Measurements from ENCODE around the gene SLC11A1. TPM values are rescaled to one million over a fixed set of nuclear protein-coding genes. Genes with fewer than 3 reads are reported as not detected.
A peak's percentile ranks its signal among the peaks of the same experiment; 100 is the strongest.

The SLC11A1 gene
- total RNA-seq, 1 donor from 2014 or later: 1.0 TPM

DNA sequence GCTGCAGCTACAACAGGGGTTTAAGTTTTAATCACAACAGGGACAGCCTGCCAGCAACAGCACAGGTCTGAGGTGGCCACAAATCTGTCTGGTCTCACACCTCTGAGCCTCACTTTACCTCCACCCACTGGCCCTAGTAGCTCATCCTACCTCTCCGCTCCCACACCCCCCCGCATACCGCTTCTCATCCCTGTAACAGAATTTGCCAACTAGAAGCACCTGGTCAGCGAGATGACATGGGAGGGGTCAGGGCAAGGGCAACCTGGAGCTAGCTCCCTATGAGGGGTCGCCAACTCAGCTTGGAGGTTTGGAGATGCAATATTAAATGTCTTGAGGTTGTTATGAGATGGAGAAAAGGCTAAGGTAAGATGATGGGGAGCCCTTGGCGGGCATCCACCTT is 17.9 kb upstream of the SLC11A1 start:
- no peaks in the 10 kb centered on the region for H3K27me3 ChIP-seq (ENCODE audit: control insufficient read depth in 3 of 3, insufficient read depth in 3 of 3, low read length in 3 of 3)
- peaks cover 0 to 2% (median 0%) of the 10 kb centered on the region in 3 donors for H3K4me1 ChIP-seq (ENCODE audit: control insufficient read depth in 3 of 3, insufficient read depth in 3 of 3, low read length in 3 of 3)
- no peak overlapping the region for H3K9ac ChIP-seq (ENCODE audit: low read depth in 1 of 3, low read length in 3 of 3)
- no peak overlapping the region for H3K4me3 ChIP-seq (ENCODE audit: low read length in 3 of 3)
- peaks cover 2 to 4% (median 4%) of the 10 kb centered on the region in 3 donors for H3K9me3 ChIP-seq (ENCODE audit: control insufficient read depth in 3 of 3, low read length in 3 of 3)
- no peaks in the 10 kb centered on the region for H3K36me3 ChIP-seq (ENCODE audit: control insufficient read depth in 3 of 3, insufficient read depth in 3 of 3, low read length in 3 of 3)
- no peak overlapping the region for H3K27ac ChIP-seq (ENCODE audit: low read depth, low read length)

GRCh38 chr2:218366621-218367414 is 15.3 kb upstream of the SLC11A1 start:
- peaks cover 2 to 11% (median 2%) of the 10 kb centered on the region in 3 donors for H3K4me1 ChIP-seq (ENCODE audit: control insufficient read depth in 3 of 3, insufficient read depth in 3 of 3, low read length in 3 of 3)
- H3K36me3 ChIP-seq (ENCODE audit: control insufficient read depth in 3 of 3, insufficient read depth in 3 of 3, low read length in 3 of 3): no peaks in the 10 kb centered on the region
- H3K27me3 ChIP-seq (ENCODE audit: control insufficient read depth in 3 of 3, insufficient read depth in 3 of 3, low read length in 3 of 3): no peaks in the 10 kb centered on the region
- peaks cover 2 to 4% (median 4%) of the 10 kb centered on the region in 3 donors for H3K9me3 ChIP-seq (ENCODE audit: control insufficient read depth in 3 of 3, low read length in 3 of 3)
- H3K4me3 ChIP-seq (ENCODE audit: low read length in 3 of 3): peak overlapping the region; percentile 69 to 77 (median 70)
- peak overlapping the region; percentile 71 to 82 (median 71) for H3K9ac ChIP-seq (ENCODE audit: low read depth in 1 of 3, low read length in 3 of 3)
- H3K27ac ChIP-seq (ENCODE audit: low read depth, low read length): peak overlapping the region; percentile 79

GRCh38 chr2:218367415-218368149 is 14.5 kb upstream of the SLC11A1 start:
- Histone ChIP-seq H3K4me3 (ENCODE audit: low read length in 3 of 3) (peak overlapping the region; percentile 69 to 77 (median 70)), H3K4me1 (ENCODE audit: control insufficient read depth in 3 of 3, insufficient read depth in 3 of 3, low read length in 3 of 3) (peaks cover 2 to 11% (median 2%) of the 10 kb centered on the region in 3 donors), H3K27me3 (ENCODE audit: control insufficient read depth in 3 of 3, insufficient read depth in 3 of 3, low read length in 3 of 3) (no peaks in the 10 kb centered on the region), H3K9me3 (ENCODE audit: control insufficient read depth in 3 of 3, low read length in 3 of 3) (peaks cover 2 to 4% (median 4%) of the 10 kb centered on the region in 3 donors), H3K36me3 (ENCODE audit: control insufficient read depth in 3 of 3, insufficient read depth in 3 of 3, low read length in 3 of 3) (no peaks in the 10 kb centered on the region), H3K27ac (ENCODE audit: low read depth, low read length) (peak overlapping the region; percentile 79), H3K9ac (ENCODE audit: low read depth in 1 of 3, low read length in 3 of 3) (peak overlapping the region; percentile 71 to 82 (median 71))

- peak overlapping the region; percentile 79 for H3K27ac ChIP-seq (ENCODE audit: low read depth, low read length)
- H3K9ac ChIP-seq (ENCODE audit: low read depth in 1 of 3, low read length in 3 of 3): peak overlapping the region; percentile 71 to 82 (median 71)
- H3K4me1 ChIP-seq (ENCODE audit: control insufficient read depth in 3 of 3, insufficient read depth in 3 of 3, low read length in 3 of 3): peaks cover 2 to 11% (median 2%) of the 10 kb centered on the region in 3 donors
- H3K9me3 ChIP-seq (ENCODE audit: control insufficient read depth in 3 of 3, low read length in 3 of 3): peaks cover 2 to 4% (median 4%) of the 10 kb centered on the region in 3 donors
- peak overlapping the region; percentile 69 to 77 (median 70) for H3K4me3 ChIP-seq (ENCODE audit: low read length in 3 of 3)
- H3K27me3 ChIP-seq (ENCODE audit: control insufficient read depth in 3 of 3, insufficient read depth in 3 of 3, low read length in 3 of 3): no peaks in the 10 kb centered on the region
- no peaks in the 10 kb centered on the region for H3K36me3 ChIP-seq (ENCODE audit: control insufficient read depth in 3 of 3, insufficient read depth in 3 of 3, low read length in 3 of 3)
Measured at GRCh38 chr2:218368150-218368528, 13.9 kb upstream of the SLC11A1 start.

DNA sequence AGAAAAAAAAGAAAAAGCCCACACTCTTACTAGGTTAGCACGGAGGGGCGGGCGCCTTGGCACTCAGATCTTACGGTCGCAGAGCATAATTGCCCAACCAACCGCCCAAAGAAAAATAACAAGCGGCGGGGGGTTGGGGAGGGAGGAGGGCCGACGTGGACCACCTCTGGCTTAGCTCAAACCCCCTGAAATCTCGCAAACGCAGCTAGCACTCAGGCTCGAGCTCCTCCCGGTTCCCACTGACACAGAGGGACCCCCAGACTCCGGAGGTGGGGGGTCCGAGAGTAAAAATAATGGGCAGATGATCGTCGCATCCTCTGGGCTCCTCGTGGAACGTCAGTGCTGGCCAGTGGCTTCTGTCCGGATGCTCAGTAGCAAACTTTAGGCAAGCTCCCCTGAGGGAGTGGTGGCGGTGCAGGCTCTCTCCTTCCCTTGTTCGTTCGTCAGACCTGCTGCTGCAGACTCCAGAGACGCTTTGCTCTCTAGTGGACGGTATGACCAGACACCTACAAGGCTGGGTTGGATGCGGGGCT is 13.4 kb upstream of the SLC11A1 start:
- Histone ChIP-seq H3K36me3 (ENCODE audit: control insufficient read depth in 3 of 3, insufficient read depth in 3 of 3, low read length in 3 of 3) (no peaks in the 10 kb centered on the region), H3K9ac (ENCODE audit: low read depth in 1 of 3, low read length in 3 of 3) (no peak overlapping the region), H3K27ac (ENCODE audit: low read depth, low read length) (peak overlapping the region; percentile 79), H3K9me3 (ENCODE audit: control insufficient read depth in 3 of 3, low read length in 3 of 3) (peaks cover 2 to 4% (median 4%) of the 10 kb centered on the region in 3 donors), H3K4me1 (ENCODE audit: control insufficient read depth in 3 of 3, insufficient read depth in 3 of 3, low read length in 3 of 3) (peaks cover 2 to 11% (median 2%) of the 10 kb centered on the region in 3 donors), H3K4me3 (ENCODE audit: low read length in 3 of 3) (no peak overlapping the region), H3K27me3 (ENCODE audit: control insufficient read depth in 3 of 3, insufficient read depth in 3 of 3, low read length in 3 of 3) (no peaks in the 10 kb centered on the region)

- H3K9ac ChIP-seq (ENCODE audit: low read depth in 1 of 3, low read length in 3 of 3): no peak overlapping the region
- H3K9me3 ChIP-seq (ENCODE audit: control insufficient read depth in 3 of 3, low read length in 3 of 3): peaks cover 2 to 4% (median 4%) of the 10 kb centered on the region in 3 donors
- no peaks in the 10 kb centered on the region for H3K27me3 ChIP-seq (ENCODE audit: control insufficient read depth in 3 of 3, insufficient read depth in 3 of 3, low read length in 3 of 3)
- no peak overlapping the region for H3K4me3 ChIP-seq (ENCODE audit: low read length in 3 of 3)
- peaks cover 2 to 11% (median 2%) of the 10 kb centered on the region in 3 donors for H3K4me1 ChIP-seq (ENCODE audit: control insufficient read depth in 3 of 3, insufficient read depth in 3 of 3, low read length in 3 of 3)
- no peak overlapping the region for H3K27ac ChIP-seq (ENCODE audit: low read depth, low read length)
- H3K36me3 ChIP-seq (ENCODE audit: control insufficient read depth in 3 of 3, insufficient read depth in 3 of 3, low read length in 3 of 3): no peaks in the 10 kb centered on the region
Measured at GRCh38 chr2:218369330-218369729, 12.7 kb upstream of the SLC11A1 start.

DNA sequence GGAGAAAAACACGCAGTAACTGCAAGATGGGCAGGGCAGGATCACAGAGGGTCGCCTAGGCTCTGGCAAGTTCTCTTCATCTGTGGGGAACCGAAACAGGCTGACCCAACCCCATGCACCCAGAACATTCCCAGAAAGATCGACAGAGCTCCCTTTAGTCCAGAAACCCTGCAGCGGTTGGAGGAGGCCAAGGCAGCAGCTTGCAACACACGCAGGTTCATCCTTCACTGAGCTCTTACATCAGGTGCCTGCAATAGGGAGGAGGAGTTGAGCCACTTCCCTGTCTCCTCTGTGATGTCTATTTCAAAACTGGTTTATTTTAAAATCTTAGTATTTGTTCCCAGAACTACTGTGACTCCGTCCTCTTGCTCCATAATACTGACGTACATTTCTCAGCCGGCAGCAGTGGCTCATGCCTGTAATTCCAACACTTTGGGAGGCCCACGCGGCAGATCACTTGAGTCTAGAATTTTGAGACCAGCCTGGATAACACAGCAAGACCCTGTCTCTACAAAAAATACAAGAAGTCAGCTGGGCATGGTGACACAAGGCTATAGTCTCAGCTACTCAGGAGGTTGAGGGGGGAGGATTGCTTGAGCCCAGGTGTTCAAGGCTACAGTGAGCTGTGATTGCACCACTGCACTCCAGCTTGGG is 11.5 kb upstream of the SLC11A1 start:
- Histone ChIP-seq H3K27me3 (ENCODE audit: control insufficient read depth in 3 of 3, insufficient read depth in 3 of 3, low read length in 3 of 3) (no peaks in the 10 kb centered on the region), H3K27ac (ENCODE audit: low read depth, low read length) (peak overlapping the region; percentile 56), H3K4me3 (ENCODE audit: low read length in 3 of 3) (no peak overlapping the region), H3K36me3 (ENCODE audit: control insufficient read depth in 3 of 3, insufficient read depth in 3 of 3, low read length in 3 of 3) (no peaks in the 10 kb centered on the region), H3K9ac (ENCODE audit: low read depth in 1 of 3, low read length in 3 of 3) (no peak overlapping the region), H3K9me3 (ENCODE audit: control insufficient read depth in 3 of 3, low read length in 3 of 3) (peaks cover 2 to 4% (median 4%) of the 10 kb centered on the region in 3 donors), H3K4me1 (ENCODE audit: control insufficient read depth in 3 of 3, insufficient read depth in 3 of 3, low read length in 3 of 3) (peaks cover 2 to 11% (median 2%) of the 10 kb centered on the region in 3 donors)

GRCh38 chr2:218371983-218372350 is 10.1 kb upstream of the SLC11A1 start:
- no peak overlapping the region for H3K4me3 ChIP-seq (ENCODE audit: low read length in 3 of 3)
- no peaks in the 10 kb centered on the region for H3K27me3 ChIP-seq (ENCODE audit: control insufficient read depth in 3 of 3, insufficient read depth in 3 of 3, low read length in 3 of 3)
- no peaks in the 10 kb centered on the region for H3K9me3 ChIP-seq (ENCODE audit: control insufficient read depth in 3 of 3, low read length in 3 of 3)
- H3K4me1 ChIP-seq (ENCODE audit: control insufficient read depth in 3 of 3, insufficient read depth in 3 of 3, low read length in 3 of 3): peaks cover 2 to 11% (median 2%) of the 10 kb centered on the region in 3 donors
- no peak overlapping the region for H3K9ac ChIP-seq (ENCODE audit: low read depth in 1 of 3, low read length in 3 of 3)
- no peak overlapping the region for H3K27ac ChIP-seq (ENCODE audit: low read depth, low read length)
- H3K36me3 ChIP-seq (ENCODE audit: control insufficient read depth in 3 of 3, insufficient read depth in 3 of 3, low read length in 3 of 3): no peaks in the 10 kb centered on the region

DNA sequence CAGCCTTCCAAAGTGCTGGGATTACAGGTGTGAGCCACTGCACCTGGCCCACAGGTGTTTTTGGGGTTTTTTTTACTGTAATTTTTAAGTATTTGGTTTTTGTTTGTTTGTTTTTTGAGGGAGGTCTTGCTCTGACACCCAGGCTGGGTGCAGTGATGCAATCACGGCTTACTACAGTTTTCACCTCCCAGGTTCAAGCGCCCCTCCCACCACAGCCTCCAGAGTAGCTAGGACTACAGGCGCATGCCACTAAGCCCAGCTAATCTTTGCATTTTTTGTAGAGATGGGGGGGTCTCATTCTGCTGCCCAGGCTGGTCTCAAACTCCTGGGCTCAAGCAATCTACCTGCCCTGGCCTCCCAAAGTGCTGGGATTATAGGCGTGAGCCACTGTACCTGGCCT is 7.3 kb upstream of the SLC11A1 start:
- H3K4me3 ChIP-seq (ENCODE audit: low read length in 3 of 3): no peak overlapping the region
- H3K27me3 ChIP-seq (ENCODE audit: control insufficient read depth in 3 of 3, insufficient read depth in 3 of 3, low read length in 3 of 3): no peaks in the 10 kb centered on the region
- no peak overlapping the region for H3K27ac ChIP-seq (ENCODE audit: low read depth, low read length)
- H3K9me3 ChIP-seq (ENCODE audit: control insufficient read depth in 3 of 3, low read length in 3 of 3): no peaks in the 10 kb centered on the region
- H3K9ac ChIP-seq (ENCODE audit: low read depth in 1 of 3, low read length in 3 of 3): no peak overlapping the region
- H3K4me1 ChIP-seq (ENCODE audit: control insufficient read depth in 3 of 3, insufficient read depth in 3 of 3, low read length in 3 of 3): peaks cover 0 to 11% (median 2%) of the 10 kb centered on the region in 3 donors
- H3K36me3 ChIP-seq (ENCODE audit: control insufficient read depth in 3 of 3, insufficient read depth in 3 of 3, low read length in 3 of 3): no peaks in the 10 kb centered on the region

Measured in skeletal muscle tissue (tissue), 4 donors.